HG03025 (cell line): ENCODE results near the gene AGRN.
"Not testable (repeated sequence)": the region's sequence is repeated elsewhere in the genome, so short reads cannot be mapped to it uniquely, and the experiment has no call there.

Experiments used
- ATAC-seq: cut with Tn5 transposase; IDR thresholded peaks from one replicate; pipeline ENCODE4 v1.9.1; 2021; ENCODE audit warnings: mild to moderate bottlenecking, moderate library complexity; ENCODE audit not compliant: unreplicated experiment, low FRiP score

The AGRN gene

DNA sequence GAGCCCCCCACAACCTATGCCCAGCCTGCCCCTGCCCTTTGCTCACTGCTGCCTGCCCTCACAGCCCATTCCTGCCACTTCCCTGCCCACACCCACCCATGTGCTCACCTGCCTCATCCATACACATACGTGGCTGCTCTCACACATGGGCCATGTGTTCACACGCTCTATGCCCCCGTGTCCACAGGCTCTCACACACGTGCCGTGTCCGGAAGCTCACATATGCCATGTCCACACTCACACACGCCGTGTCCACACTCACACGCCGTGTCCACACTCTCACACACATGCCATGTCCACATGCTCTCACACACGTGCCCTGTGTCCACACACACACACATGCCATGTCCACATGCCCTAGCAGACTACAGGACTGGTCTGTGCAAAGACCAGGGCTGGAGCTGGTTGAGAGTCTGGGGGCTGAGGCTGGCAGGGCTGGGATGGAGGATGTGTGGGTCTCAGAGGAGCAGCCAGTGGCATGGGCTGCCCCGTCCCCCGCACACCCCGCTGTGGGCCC, 54.8 kb downstream of the AGRN start:
- no peak for ATAC-seq

DNA sequence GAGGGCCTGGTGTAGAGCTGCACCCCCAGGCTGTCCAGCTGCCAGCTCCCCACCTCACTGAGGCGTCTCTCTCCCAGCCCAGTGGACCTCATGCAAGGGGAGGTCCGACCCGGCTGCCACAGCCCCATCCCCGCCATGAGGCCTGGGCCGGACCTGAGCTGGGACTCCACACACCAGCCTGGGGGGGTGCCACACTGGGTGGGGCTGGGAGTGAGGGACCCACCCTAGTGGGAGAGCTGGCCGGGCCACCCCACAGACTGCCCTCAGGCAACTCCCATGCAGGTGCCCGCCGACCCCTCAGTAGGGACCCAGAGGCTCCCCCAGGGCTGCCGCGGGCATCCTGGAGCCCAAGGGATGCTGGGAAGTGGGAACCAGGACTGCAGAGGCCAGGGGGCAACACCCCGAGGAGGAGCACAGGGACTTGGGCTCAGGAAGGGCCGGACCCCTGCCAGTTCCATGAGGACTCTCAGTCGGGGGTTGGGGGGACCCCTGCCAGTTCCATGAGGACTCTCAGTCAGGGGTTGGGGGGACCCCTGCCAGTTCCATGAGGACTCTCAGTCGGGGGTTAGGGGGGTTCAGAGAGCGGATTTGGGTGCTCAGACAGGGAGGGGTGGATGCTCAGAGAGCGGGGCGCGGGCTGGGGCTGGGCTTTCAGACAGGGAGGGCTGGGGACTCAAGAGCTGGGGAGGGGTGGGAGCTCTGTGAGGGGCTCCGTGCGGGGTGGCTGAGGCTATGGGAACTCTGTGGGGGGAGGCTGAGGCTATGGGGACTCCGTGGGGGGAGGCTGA, 55.4 kb downstream of the AGRN start:
- no peak for ATAC-seq

DNA sequence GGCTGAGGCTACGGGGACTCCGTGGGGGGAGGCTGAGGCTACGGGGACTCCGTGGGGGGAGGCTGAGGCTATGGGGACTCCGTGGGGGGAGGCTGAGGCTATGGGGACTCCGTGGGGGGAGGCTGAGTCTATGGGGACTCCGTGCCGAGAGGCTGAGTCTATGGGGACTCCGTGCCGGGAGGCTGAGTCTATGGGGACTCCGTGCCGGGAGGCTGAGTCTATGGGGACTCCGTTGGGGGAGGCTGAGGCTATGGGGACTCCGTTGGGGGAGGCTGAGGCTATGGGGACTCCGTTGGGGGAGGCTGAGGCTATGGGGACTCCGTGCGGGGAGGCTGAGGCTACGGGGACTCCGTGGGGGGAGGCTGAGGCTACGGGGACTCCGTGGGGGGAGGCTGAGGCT, 57.5 kb downstream of the AGRN start:
- ATAC-seq = not testable (repeated sequence)

DNA sequence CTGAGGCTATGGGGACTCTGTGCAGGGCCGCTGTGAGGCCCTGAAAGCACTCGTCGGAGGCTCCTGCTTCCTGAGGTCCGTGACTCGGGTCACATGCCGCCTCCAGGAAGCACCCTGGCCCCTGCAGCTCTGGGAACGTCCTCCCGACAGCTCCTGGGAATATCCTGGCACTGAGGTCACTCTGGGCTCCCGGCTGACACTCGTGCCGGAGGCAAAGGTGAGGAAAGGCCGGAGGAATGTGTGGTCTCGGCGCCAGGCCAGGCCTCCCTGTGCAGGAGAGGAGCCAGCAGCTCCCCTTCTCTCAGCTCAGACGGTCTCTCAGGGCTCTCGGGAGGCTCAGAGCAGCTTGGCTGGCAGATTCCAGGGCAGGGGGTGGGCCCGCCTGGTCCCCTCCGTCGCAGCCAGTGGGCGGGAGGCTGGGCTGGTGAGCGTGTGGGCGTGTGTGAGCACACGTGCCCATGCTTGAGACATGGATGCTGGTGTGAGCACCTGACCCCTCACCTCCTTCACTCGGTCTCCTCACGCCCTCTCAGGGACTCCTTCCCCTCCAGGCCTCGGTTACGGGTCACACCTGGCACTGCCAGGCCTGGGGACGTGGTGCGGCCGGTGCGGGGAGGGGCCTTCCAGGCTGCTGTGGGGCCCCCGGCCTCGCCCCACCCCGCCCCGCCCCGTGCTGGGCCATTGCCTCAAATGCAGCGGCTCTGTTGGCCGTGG, 59.6 kb downstream of the AGRN start:
- ATAC-seq = no peak

DNA sequence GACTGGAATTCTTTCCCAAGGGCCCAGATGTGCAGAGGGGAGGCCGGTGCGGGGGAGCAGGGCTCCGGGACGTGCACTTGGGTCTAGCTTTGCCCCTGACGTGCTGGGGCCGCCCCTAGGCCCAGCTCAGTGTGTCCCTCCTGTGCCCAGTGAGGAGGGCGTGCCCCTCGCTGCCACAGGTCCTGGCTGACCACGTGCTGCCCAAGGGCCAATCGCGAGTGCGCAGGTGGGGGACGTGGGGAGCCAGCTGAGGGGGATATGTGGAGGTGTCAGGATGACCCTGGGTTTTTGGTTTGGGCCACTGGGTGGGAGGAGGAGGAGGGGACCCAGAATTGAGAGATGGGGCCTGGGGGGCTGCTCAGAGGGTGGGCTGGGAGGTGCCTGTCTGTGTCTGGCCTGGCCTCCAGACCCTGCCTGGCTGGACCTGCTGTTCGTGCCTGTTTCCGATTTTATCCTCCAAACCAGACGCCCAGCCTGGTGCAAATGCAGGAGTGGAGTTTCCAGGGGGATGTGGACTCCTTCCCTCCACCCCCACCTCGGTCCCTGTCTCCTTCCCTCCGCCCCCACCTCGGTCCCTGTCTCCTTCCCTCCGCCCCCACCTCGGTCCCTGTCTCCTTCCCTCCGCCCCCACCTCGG, 60.3 kb downstream of the AGRN start:
- no peak for ATAC-seq

DNA sequence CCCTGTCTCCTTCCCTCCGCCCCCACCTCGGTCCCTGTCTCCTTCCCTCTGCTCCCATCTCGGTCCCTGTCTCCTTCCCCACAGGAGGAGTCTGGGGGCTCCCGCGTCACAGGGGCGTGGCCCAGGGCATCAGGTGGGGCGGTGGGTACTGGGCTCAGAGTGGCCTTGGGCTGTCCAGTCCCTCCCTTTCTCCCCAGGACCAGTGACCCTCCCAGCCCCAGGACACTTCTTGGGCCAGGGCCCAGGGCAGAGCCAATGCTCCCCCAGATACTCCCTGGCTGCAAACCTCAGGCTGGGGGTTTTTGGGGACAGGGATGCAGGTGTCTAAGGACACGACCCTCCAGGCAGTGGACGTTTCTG, 61.0 kb downstream of the AGRN start:
- no peak for ATAC-seq

DNA sequence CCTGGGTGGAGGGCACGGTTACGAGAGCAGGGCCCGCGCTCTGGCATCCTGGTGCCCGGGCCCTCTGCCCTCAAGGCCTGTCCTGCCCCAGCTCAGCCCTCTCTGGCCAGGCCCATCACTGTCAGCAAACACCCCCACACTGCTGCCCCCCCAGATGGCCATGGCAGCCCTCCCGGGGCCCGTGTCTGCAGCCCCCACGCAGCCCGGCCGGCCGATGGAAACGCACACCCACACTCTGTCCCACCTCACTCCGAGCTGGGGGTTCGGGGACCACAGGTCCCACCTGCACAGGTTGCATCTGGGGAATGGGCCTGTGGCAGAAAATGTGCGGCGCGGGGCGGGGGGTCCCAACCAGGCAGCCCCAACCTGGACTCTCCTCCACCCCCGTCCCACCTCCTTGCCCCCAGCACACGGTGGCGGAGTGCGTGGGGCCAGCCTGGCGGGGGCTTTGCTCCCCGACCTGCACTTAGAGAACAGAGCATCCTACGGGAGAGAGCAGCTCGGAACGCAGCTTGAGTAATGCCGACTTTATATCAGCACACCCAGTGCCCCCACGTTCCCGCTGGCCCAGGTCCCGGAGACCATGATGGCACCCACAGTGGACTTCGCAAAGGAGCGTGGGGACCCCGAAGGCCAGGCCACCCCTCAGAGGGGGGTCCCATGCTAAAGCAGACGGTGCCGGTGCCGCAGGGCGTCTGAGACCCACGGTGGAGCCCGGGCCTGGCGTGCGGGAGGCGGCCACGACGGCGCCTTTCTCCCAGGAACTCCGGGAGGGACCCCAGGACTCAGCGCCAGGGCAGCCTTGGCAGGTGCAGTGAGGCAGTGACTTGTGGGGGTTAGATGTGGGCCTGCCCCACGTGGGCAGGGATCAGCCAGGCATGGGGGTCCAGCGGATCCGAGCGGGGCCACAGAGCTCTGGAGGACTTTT, 61.7 kb downstream of the AGRN start:
- no peak for ATAC-seq

DNA sequence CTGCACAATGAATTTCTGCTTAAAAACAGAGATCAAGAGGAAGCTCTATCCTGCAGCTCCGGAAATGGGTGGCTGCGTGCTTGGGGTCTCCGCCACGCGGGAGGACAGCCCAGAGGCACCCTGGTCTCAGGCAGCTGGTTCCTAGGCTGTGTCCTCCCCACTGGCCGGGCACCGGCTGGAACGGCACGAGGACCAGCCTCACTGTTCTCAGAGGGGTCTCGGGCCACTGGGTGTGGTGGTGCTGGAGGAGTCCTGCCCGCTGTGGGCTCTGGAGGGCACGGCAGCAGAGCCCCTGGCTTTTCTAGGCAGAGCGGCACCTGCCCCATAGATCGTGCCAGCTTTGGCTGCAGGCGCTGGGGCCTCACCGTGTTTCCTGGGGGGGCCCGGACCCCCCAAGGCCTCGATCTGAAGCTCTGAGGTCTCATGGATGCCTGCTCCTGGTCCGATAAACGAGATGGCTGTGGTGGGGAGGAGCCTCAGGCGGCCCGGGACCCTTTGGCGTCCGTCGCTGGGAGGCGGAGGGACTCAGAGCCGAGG, 62.4 kb downstream of the AGRN start:
- no peak for ATAC-seq

DNA sequence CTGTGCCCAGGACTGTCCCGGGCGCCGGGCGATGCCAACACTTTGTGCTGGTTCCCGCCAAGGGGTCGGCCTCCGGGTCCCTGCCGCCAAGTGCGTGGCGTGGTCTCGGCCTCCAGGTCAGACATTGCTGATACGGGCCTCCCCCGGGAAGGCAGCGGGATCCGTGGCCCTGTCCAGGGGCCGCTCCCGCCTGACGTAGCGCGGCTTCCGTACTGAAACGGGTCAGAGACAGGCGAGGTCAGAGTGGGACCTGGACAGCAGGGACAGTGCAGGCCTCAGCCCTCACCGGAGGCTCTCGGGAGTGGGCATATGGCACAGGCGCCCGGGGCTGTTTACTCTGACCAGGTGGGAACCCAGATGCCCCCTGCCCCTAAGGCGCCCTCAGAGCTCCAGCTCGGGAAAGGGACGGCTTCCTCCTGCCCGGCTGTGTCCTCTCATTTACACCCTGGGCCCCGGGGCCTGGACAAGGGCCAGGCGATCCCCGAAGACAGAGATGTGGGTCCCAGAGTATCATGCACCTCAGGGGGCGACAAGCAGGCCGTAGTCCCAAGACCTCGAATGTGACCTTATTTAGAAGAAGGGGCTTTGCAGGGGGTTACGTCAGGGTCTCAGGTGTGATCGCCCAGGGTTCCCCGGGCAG, 63.0 kb downstream of the AGRN start:
- no peak for ATAC-seq

DNA sequence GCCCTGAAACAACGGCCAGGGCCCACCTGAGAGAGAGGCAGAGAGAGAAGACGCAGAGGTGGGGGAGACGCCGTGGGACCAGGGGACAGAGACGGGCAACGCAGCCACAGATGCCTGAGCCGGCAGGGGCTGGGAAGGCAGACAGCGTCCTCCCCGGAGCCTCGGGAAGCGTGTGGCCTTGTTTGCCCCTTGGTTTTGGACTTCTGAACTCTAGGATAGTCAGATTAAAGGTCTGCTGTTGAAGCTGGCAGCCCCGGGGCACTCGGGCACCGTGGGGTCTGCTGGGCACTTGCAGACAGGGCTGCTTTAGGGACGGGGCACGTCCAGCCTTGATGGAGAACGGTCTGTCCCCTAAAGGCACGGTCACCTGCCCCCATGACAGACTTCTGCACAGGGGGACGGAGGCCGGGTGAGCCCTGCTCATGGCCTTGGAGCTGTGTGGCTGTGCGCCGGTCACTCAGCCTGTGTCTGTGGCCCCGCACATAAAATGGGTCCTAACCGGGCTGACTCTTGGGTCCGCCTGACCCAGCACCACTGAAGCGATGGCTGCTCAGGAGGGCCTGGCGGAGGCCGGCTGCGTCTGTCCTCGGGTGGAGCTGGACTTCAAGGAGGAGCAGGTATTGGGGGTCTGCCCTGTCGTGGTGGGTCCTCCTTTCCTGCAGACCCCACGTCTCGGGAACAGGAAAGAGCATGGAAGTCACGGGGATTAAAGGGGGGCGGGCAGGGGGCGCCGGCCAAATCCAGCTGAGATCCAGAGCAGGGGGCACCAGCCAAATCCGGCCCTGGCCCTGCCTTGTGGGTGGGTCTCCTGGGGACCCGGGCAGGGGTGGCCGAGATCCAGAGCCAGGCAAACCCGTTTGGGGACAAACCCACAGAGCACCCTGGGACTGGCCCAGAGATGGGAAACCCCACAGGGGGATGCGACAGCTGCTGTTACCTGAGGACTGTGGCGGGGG, 63.8 kb downstream of the AGRN start:
- ATAC-seq = no peak

DNA sequence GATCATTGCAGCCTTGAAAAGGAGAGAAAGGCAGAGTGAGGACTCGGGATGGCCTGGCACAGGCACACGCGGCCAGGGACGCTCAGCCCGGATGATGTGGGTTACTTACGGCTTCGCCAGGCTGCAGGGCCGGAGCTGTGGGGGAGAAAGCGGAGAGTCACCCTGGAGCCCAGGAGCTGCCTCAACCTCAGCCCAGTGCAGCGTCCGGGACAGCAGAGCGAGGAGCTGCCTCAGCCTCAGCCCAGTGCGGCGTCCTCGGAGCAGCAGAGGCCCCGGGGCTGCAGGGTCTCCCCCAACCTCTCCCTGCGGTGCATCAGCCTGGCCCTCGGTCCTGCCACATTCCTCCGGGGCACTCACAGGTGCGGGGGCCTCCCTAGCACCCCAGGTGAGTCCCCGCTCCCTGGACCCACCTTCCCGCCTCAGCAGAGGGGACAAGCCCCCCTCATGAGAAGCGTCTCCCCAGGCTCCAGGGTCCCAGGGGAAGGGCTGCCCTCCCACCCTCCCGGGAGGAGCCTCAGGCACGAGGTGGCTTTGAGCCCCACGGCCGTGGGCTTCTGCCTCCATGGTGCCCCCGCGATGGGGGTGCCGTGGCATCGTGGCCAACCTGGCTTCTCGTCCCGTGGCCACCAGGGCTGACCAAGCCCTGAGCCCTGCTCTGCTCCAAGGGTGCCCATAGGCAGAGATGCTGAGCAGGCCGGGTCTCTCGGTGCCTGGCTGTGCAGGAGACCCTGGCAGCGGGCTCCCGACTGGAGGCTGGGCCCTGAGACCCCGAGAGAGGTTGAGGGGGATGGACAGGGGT, 64.7 kb downstream of the AGRN start:
- no peak for ATAC-seq

DNA sequence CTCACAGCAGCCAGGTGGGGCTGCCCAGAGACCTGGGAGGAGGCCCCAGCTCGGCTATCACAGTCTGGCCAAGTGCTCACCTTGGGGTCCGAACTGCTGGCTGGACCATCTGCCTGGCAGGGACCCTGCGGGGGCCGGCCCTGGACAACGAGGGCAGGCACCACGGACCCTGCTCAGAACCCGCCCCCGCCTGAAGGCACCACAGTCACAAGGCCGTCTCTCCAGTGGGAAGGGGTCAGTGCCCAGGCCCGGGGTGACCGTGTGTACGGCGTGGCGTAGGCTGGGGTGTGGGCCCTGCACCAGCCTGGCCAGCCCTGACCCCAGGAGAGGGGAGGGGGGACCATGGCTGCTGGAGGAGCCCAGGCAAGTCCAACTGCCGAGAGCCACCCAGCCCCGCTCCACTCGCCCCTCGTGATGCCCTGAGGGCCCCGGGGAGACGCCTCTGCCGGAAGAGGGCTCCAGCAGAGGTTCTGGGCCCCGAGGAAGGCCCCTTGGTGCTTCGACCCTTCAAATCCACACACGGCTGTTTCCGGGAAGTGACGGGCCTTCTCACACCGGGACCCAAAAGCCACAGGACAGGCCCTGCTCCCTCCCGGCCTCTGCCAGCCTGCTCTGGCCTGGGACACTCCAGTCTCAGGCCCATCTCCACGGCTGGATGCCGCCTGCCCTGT, 65.4 kb downstream of the AGRN start:
- no peak for ATAC-seq

DNA sequence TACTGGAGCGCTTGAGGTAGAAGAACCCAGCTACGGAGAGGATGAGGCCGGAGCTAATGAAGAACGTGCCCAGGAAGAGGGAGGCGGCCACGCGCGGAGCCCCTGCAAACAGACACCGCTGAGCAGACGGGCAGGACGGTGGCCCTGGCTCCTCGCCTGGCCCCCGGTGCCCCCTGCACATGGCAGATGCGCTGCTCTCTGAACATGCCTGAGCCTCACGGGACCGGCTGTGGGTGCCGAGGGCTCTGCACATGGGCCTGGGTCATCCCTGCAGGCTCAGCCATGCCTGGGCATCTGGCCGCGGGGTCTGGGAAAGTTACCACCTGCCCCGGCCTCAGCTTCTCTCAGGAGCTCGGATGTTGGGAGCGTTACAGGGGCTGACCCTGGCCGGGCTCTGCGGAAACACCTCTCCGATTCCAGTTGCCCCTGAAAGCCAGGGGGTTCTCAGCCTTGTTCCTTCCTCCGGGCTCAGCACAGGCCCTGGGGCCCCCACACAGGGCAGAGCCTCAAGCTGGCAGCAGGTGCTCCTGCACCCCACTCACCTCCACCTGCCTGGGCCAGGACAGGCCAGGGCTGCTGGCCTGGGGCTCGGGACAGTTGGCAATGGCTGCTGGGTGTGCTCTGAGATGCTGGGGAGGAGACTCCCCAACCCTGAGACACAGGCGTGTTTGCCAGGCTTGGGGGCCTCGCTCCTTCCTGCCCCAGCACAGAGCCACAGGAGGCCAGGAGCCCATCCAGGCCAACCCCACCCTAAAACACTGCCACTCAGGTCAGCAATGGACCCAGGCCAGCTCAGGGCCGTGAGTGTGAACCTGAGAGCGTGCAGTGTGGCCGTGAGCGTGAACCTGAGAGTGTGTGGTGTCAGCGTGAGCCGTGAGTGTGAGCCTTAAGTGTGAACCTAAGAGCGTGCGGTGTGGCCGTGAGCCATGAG, 66.3 kb downstream of the AGRN start:
- no peak for ATAC-seq

DNA sequence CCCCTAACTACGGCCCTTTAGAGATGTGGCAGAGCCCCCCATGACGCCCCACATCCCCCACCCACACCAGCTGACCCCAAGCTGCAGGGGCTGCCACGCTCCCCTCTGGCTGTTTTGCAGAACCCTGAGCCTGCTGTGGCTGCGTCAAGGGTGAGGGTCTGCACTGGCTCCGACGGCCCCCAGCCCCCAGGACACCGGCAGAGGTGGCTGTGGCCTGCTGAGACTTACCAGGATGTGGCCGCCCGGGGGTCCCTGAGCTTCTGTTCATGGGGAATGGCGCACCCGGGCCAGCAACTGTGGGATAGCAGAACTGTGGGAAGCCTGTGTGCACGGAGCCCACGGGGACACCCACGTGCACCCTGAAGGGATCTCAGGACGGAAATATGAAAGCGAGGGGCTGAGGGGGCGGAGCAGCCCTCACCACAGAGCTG, 67.0 kb downstream of the AGRN start:
- no peak for ATAC-seq

DNA sequence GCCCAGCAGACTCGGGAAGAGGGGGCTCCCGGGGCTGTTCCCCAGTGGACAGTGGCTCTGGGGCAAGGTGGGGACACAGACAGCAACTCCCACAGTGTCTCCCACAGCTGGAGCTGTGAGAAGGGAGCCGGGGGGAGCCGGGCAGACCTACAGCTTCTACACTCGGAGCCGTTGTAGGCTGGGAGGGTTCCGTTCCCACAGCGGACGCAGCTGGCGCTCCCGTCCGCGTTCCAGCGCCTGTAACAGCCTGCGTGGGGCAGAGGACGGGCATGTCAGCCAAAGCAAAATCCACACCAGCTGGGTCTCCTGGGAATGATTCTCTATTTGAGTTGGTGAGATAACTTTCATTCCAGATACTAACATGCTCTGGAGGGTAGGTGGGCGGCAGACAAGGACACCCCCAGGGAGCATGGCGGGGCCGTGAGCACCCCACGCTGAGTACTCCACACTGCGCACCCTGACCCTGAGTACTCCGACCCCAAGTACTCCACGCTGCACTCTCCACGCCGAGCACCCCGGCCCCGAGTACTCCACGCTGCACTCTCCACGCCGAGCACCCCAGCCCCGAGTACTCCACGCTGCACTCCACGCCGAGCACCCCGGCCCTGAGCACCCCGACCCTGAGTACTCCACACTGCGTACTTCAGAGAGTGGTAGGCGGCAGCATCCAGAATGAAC, 67.6 kb downstream of the AGRN start:
- no peak for ATAC-seq
